Fibroblast of villous mesenchyme (primary cell): ENCODE data around the gene FAT1. TPM values are rescaled to one million over a fixed set of nuclear protein-coding genes. Genes with fewer than 3 reads are reported as not detected.

ENCODE experiments used
- DNase-seq: peaks from one replicate; pipeline ENCODE4 v3.0.0-alpha.2; 2010; ENCODE audit warnings: low read depth
- H3K4me3 ChIP-seq: 2 replicates; pipeline ENCODE4 v1.5.1; 2011; ENCODE audit warnings: low read depth, mild to moderate bottlenecking, low read length
- total RNA-seq: library from RNA; depleted of rRNA; stranded (reverse); fragments of >200 nt; gene quantifications from 2 replicates; pipeline ENCODE4 v1.2.3, GENCODE V29; 2012
- TF ChIP-seq, protein P1 (sequence below): IDR thresholded peaks from 2 replicates; pipeline ENCODE4 v1.5.1; 2012; ENCODE audit warnings: low read depth, mild to moderate bottlenecking, low read length; ENCODE audit not compliant: insufficient read depth

FAT1 gene
- total RNA-seq, 1 donor: 454 TPM

DNA sequence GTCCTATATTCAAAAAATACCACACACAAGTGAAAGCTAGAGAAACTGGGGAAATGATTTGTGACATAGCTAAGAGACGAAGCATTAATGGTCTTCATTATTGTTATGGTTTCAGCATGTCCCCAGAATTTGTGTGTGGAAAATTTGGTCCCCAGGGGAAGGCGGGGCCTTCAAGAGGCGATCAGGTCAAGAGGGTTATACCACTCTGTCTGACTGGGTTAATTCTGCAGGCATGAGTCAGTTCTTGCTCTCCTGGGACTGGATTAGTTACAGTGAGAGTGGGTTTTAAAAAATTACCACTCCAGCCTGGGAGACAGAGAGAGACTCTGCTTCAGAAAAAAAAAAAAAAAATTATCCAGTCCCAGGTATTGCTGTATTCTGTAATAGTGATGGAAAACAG lies 166.2 kb downstream of the FAT1 start:
- TF ChIP-seq, protein P1, sequence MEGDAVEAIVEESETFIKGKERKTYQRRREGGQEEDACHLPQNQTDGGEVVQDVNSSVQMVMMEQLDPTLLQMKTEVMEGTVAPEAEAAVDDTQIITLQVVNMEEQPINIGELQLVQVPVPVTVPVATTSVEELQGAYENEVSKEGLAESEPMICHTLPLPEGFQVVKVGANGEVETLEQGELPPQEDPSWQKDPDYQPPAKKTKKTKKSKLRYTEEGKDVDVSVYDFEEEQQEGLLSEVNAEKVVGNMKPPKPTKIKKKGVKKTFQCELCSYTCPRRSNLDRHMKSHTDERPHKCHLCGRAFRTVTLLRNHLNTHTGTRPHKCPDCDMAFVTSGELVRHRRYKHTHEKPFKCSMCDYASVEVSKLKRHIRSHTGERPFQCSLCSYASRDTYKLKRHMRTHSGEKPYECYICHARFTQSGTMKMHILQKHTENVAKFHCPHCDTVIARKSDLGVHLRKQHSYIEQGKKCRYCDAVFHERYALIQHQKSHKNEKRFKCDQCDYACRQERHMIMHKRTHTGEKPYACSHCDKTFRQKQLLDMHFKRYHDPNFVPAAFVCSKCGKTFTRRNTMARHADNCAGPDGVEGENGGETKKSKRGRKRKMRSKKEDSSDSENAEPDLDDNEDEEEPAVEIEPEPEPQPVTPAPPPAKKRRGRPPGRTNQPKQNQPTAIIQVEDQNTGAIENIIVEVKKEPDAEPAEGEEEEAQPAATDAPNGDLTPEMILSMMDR: no peak
- peak; percentile 44 for DNase-seq
- no peak overlapping the region for H3K4me3 ChIP-seq

- TF ChIP-seq, protein P1: no peak
- H3K4me3 ChIP-seq: no peak overlapping the region
- no peak for DNase-seq
These were observed 166.6 kb downstream of the FAT1 start for GRCh38 chr4:186557061-186557460.

- DNase-seq: no peak
- TF ChIP-seq, protein P1: no peak
- peak within 1 kb of the TSS; percentile 38 for H3K4me3 ChIP-seq
These were observed 168.5 kb downstream of the FAT1 start, which contains the start of gene MTNR1A for GRCh38 chr4:186554914-186555827. Gene MTNR1A, minus strand, starts transcription at chr4:186555567. Its CDS starts 202 bp downstream, at chr4:186555365.

DNA sequence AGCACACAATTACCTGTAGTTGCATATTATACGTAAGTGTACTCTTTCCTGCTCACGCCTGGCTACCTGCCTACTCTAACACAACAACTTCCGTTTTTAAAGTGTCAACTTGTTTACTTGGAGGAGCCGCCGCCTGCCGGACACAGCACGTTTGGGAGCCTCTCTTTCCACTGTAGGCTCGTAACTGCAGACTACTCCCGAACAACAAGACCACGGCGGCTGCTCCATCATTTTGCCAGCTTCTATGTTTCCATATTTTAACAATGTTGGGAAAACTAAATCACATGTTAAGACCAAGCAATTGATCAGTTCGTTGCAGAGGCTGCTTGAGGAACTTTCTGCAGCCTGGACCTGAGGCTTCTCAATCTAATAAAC lies 169.1 kb downstream of the FAT1 start:
- peak overlapping the region; percentile 38 for H3K4me3 ChIP-seq
- DNase-seq: peak; percentile 34
- TF ChIP-seq, protein P1: peak; percentile 26

DNA sequence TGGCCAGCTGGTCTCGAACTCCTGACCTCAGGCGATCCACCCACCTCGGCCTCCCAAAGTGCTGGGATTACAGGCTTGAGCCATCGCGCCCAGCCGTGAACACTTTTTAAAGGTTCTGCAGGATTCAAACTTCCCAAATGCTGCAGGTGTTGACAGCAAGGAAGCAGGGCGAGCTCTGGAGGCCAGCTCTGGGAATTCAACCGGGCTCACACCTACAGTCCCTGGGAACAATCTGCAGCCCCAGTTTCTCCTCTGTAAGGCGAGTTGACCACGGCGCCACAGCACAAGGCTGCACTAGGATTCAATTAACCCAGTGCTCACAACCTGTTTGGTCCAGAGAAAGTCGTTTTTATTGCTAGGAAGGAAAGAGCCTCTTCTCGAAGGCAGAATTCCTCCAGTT lies 169.9 kb downstream of the FAT1 start:
- TF ChIP-seq, protein P1: no peak
- DNase-seq: no peak
- H3K4me3 ChIP-seq: no peak overlapping the region

GRCh38 chr4:186551849-186552248 lies 171.8 kb downstream of the FAT1 start:
- H3K4me3 ChIP-seq: no peak overlapping the region
- TF ChIP-seq, protein P1: no peak
- DNase-seq: no peak
